ENCODE data around the gene SLC25A22. TPM values are rescaled to one million over a fixed set of nuclear protein-coding genes. Genes with fewer than 3 reads are reported as not detected.

SLC25A22 gene
- total and polyA plus RNA-seq, 9 of the 15 experiments (the other 6 are each of a cell fraction or from before 2014, with no cell fraction given), result 0.41 to 55.4 (median 11.4) TPM

- BruUV-seq (replicated peaks), result no TSS peak
- no peaks in the 10 kb centered on the region for H3K9me3 ChIP-seq (replicated peaks; ENCODE audit: control insufficient read depth, insufficient read depth, low read depth, low read length)
- ChIA-PET CTCF (ENCODE audit: low intra/inter-chr PET ratio) (no interaction called here), POLR2A (interaction anchor here (0.8 to 5.2 kb wide), 5 partner anchors 9 to 27 kb away, joined by 3 to 36 read pairs (median 6); partner anchors contain the start of genes CEND1, POLR2L and TSPAN4)
- DNase-seq (ENCODE audit: extremely low read depth in 1 of 4, low spot score in 3 of 4) (peak in 2 of 4 experiments; percentile 56 to 68), FAIRE-seq (peak; percentile 26), ATAC-seq (peak; percentile 7; the same call in 1 of the 3 replicates)
- H3K27ac ChIP-seq (ENCODE audit: extremely low read depth, low read depth, low read length), result no peak overlapping the region
- no peak overlapping the region for H3K4me2 ChIP-seq (ENCODE audit: insufficient read depth, low read length)
- in situ Hi-C loops (cut with MboI) (no loop called here), intact Hi-C loops (cut with micrococcal nuclease) (no loop called here)
- 58% methylated on average over 10 of the region's 11 CpGs for WGBS (ENCODE audit: insufficient coverage, low coverage, missing lambda C conversion rate)
- H3K9me1 ChIP-seq (ENCODE audit: control insufficient read depth, insufficient read depth, low read length), result peaks cover 6% of the 10 kb centered on the region
- no peaks in the 10 kb centered on the region for H3K27me3 ChIP-seq (ENCODE audit: control insufficient read depth in 2 of 2, insufficient read depth in 2 of 2, low read length in 2 of 2)
- H3K36me3 ChIP-seq (ENCODE audit: control insufficient read depth, insufficient read depth, low read length), result peaks cover 37% of the 10 kb centered on the region
- H2AFZ ChIP-seq (ENCODE audit: low read depth, low read length), result 0 out of 2 replicates have a peak overlapping the region, but pooled peaks have one; percentile 32
- peaks cover 43% of the 10 kb centered on the region for H3K79me2 ChIP-seq (ENCODE audit: control insufficient read depth, insufficient read depth, low read length)
- H3K4me1 ChIP-seq (replicated peaks in 1 of 2; ENCODE audit: control insufficient read depth in 2 of 2, insufficient read depth in 2 of 2, low read length in 2 of 2), result peaks cover 20 to 67% of the 10 kb centered on the region in 2 experiments; a peak in 4 of 5 replicates
- no peak overlapping the region for H3K9ac ChIP-seq (ENCODE audit: insufficient read depth in 1 of 2, low read depth in 2 of 2, low read length in 2 of 2)
- H4K20me1 ChIP-seq (replicated peaks; ENCODE audit: control insufficient read depth, insufficient read depth, low read length), result peaks cover 25% of the 10 kb centered on the region
- H3K4me3 ChIP-seq, result no peak overlapping the region
- TF ChIP-seq MGA (IDR thresholded peaks at IDR 0.05) (peak; percentile 59; the same call in 1 of the 2 replicates), MNT (conservative IDR thresholded peaks at IDR 0.05) (peak; percentile 60 to 69; a peak in 3 of 4 replicates), TSHZ1 (CRISPR knock-in tag; IDR thresholded peaks at IDR 0.05) (no peak)
These were observed 18.3 kb upstream of the SLC25A22 start for GRCh38 chr11:816433-816779.

All from K562 (cell line).